ACC112 (cell line): ENCODE results near the gene FGGY.
A peak's percentile ranks its signal among the peaks of the same experiment; 100 is the strongest.
"Not testable (repeated sequence)": the region's sequence is repeated elsewhere in the genome, so short reads cannot be mapped to it uniquely, and the experiment has no call there.

Experiments
- H2AFZ ChIP-seq: fragments of 200-600 bp; sonication (generic); one replicate; pipeline ENCODE4 v1.6.0; 2017; ENCODE audit warnings: antibody characterized with exemption, low read length; ENCODE audit not compliant: unreplicated experiment
- H3K27ac ChIP-seq: fragments of 200-600 bp; sonication (generic); 2 replicates; pipeline ENCODE4 v1.5.1; 2014; ENCODE audit warnings: low read depth, mild to moderate bottlenecking, antibody characterized with exemption, low read length, moderate library complexity
- H3K27me3 ChIP-seq: fragments of 200-600 bp; sonication (generic); 2 replicates; pipeline ENCODE4 v1.6.1; 2014; ENCODE audit warnings: mild to moderate bottlenecking, antibody characterized with exemption, low read length, moderate library complexity, mixed read lengths; ENCODE audit not compliant: insufficient read depth
- H3K36me3 ChIP-seq: fragments of 200-600 bp; sonication (generic); 2 replicates; pipeline ENCODE4 v1.6.1; 2016; ENCODE audit warnings: mild to moderate bottlenecking, antibody characterized with exemption, low read length, moderate library complexity, mixed read lengths; ENCODE audit not compliant: insufficient read depth
- H3K4me1 ChIP-seq: fragments of 200-600 bp; sonication (generic); one replicate; pipeline ENCODE4 v1.6.1; 2016; ENCODE audit warnings: low read length, mixed read lengths; ENCODE audit not compliant: insufficient read depth, unreplicated experiment, control insufficient read depth
- H3K4me3 ChIP-seq: fragments of 200-600 bp; sonication (generic); 2 replicates; pipeline ENCODE4 v1.5.1; 2014; ENCODE audit warnings: mild to moderate bottlenecking, low read depth, low read length
- H3K79me2 ChIP-seq: fragments of 200-600 bp; sonication (generic); one replicate; pipeline ENCODE4 v1.6.0; 2016; ENCODE audit warnings: low read length; ENCODE audit not compliant: control insufficient read depth, unreplicated experiment, insufficient read depth

The FGGY gene

DNA sequence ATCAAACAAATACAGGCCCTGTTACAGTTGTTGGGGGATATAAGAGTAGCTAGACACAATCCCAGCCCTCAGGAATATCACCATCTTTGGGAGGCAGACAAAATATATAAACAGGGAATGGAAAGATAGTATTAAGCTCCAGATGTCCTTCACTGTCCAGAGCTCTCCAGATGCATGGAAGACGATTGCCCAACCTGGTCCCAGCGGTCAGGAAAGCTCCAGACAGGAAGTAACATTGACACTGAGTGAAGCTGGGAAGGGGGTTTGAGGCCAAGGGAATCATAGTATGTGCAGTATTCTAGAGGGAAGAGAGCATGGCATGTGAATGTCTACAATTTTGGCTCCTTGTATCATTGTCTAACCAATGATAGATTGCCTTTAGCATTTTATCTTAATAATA is 344.0 kb downstream of the FGGY start:
- Histone ChIP-seq H3K27ac (no peak overlapping the region), H2AFZ (no peak overlapping the region), H3K4me1 (peaks cover 6% of the 10 kb centered on the region), H3K4me3 (no peak overlapping the region), H3K27me3 (no peaks in the 10 kb centered on the region), H3K79me2 (no peaks in the 10 kb centered on the region), H3K36me3 (no peaks in the 10 kb centered on the region)

DNA sequence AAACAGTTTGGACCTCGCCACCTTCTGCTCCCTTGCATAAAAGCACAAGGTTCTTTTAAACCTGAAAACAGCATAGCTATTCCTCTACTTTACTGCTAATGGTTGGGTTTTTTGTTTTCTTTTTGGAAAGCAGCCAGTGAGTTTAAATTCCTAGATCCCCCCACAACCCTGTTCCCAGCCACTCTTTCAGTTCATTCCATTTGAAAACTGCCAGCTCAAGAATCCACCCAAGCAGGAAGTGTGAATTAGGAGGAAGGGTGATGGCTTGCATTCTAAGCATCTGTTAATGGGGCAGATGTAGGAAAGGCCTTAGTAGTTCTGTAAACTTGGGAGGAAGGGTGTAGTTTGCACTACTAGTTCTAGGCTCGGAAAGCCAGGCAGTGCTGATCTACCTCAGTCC is 344.9 kb downstream of the FGGY start:
- Histone ChIP-seq H3K79me2 (no peaks in the 10 kb centered on the region), H3K36me3 (no peaks in the 10 kb centered on the region; the same call in 1 of the 2 replicates), H3K27ac (no peak overlapping the region), H2AFZ (no peak overlapping the region), H3K4me3 (no peak overlapping the region), H3K27me3 (no peaks in the 10 kb centered on the region), H3K4me1 (peaks cover 6% of the 10 kb centered on the region)

DNA sequence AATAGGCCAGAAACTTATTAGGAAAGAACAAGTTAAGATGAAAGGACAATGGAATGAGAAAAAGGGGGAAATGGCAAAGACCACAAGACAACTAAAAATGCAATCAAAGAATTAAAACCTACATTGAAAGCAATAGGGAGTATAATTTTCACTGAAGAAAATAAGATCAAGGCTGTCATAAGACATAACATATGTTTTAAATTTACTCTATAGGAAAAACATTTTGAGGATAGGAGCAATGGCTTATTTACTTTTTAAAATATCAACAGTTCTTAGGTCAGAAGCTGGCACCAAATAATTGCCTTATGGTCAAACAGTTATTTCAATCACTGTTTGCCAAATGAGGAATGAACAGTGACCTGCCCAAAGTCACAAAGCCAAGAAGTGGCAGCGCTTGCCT is 346.6 kb downstream of the FGGY start:
- Histone ChIP-seq H3K27ac (no peak overlapping the region), H3K36me3 (no peaks in the 10 kb centered on the region; the same call in 1 of the 2 replicates), H3K4me1 (peaks cover under 1% of the 10 kb centered on the region), H3K79me2 (no peaks in the 10 kb centered on the region), H3K27me3 (no peaks in the 10 kb centered on the region), H3K4me3 (no peak overlapping the region), H2AFZ (no peak overlapping the region)

DNA sequence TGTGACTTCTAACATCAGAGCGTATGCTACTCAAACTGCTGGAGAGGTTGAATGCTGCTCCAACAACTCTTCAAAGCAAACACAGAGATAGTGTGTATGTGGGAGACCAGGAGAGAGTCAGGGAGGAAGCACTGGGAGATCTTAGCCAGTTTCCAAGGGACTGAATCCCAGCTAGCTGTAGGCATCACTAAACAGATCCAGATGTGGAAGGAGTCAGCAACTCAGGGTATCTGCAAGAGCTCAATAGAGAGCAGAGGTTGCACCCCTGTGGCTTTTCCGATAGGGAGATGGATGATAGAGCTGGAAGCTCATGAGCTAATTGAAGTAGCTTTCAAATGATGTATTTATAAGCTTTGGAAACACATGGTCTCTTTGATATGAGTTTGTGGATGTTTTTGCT is 349.0 kb downstream of the FGGY start:
- no peaks in the 10 kb centered on the region; the same call in 1 of the 2 replicates for H3K36me3 ChIP-seq
- H2AFZ ChIP-seq = no peak overlapping the region
- H3K4me3 ChIP-seq = no peak overlapping the region
- no peak overlapping the region for H3K27ac ChIP-seq
- no peaks in the 10 kb centered on the region for H3K27me3 ChIP-seq
- H3K4me1 ChIP-seq = no peaks in the 10 kb centered on the region
- no peaks in the 10 kb centered on the region for H3K79me2 ChIP-seq

DNA sequence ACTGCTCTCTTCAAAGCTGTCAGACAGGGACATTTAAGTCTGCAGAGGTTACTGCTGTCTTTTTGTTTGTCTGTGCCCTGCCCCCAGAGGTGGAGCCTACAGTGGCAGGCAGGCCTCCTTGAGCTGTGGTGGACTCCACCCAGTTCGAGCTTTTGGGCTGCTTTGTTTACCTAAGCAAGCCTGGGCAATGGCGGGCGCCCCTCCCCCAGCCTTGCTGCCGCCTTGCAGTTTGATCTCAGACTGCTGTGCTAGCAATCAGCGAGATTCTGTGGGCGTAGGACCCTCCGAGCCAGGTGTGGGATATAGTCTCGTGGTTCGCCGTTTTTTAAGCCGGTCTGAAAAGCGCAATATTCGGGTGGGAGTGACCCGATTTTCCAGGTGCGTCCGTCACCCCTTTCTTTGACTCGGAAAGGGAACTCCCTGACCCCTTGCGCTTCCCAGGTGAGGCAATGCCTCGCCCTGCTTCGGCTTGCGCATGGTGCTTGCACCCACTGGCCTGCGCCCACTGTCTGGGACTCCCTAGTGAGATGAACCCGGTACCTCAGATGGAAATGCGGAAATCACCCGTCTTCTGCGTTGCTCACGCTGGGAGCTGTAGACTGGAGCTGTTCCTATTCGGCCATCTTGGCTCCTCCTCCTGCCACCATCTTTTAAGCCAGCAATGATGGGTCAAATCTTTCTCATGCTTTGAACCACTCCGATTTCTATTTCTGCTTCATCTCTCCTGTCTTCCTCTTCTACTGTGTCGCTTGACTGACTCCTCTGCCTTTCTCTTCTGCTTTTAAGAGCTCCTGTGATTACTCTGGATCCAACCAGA is 356.5 kb downstream of the FGGY start:
- H3K4me1 ChIP-seq, H3K79me2 ChIP-seq, H3K27ac ChIP-seq, H3K4me3 ChIP-seq, H3K27me3 ChIP-seq, H3K36me3 ChIP-seq, H2AFZ ChIP-seq: not testable (repeated sequence)

DNA sequence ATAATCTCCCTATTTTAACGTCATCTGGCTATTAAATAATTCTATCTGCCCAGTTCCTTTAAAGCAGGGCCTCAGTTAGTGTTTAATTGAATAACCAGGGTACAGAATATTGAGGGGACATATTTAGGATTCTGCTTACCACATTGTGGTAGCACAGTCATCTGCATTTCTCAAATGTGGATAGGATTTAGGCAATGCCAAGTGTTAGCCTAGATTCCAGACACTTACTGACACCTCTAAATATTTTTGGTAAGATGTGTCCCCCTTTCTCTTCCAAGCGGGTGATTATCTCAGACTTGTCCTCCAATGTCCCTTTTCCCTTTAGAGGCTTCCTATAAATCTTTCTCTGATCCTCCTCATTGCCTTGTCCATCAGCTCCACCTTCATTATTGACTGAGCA is 357.1 kb downstream of the FGGY start:
- Histone ChIP-seq H3K79me2 (no peaks in the 10 kb centered on the region), H3K27me3 (no peaks in the 10 kb centered on the region), H3K4me1 (no peaks in the 10 kb centered on the region), H3K4me3 (no peak overlapping the region), H2AFZ (no peak overlapping the region), H3K36me3 (no peaks in the 10 kb centered on the region), H3K27ac (no peak overlapping the region)

DNA sequence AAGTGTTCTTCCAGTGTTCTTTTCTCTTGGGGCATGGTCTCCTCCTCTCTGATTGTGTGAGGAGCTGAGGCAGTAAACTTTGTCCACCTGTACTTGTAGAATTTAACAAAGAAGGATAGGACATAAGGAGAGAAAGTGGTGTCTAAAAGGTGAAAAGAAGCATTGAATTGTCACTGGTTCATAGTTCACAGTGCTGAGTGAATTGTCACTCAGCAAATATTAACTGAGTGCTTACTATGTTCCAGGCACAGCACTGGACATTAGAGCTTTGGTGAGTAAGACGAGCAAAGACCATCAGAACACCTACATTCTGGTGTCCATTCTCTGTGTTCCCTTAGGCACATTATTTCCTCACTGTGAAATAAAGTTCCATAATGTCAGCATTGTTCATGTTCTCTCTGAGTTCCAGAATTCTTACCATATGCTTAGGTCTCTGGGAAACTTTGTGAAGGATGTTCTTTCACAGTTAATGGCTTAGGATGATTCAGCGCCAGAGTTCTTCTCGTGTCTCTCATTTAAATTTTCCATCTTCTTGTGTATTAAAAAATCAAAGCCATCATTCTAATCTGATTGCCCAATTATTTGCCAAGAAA is 361.1 kb downstream of the FGGY start:
- Histone ChIP-seq H3K27ac (no peak overlapping the region), H3K36me3 (no peaks in the 10 kb centered on the region), H3K4me1 (no peaks in the 10 kb centered on the region), H3K4me3 (no peak overlapping the region), H3K27me3 (no peaks in the 10 kb centered on the region), H3K79me2 (no peaks in the 10 kb centered on the region), H2AFZ (no peak overlapping the region)

DNA sequence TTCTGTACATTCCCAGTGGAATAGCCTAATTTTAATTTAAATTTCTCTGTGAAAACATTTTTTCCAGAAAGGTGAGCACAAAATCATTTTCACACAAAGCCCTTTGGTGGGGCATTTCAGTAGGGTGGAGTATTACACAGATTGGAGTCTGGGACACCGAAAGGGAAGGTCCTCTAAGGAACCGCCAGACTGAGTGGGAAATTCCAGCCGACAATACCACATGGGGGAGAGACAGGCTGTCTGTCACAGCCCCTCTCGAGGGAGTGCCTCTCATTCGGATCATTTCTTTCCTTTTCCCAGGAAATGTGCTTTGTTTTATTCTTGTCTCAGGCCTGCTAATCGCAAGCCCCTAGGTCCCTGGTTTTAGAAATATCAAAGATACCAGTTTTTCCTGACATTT is 367.3 kb downstream of the FGGY start:
- H2AFZ ChIP-seq = no peak overlapping the region
- no peak overlapping the region for H3K27ac ChIP-seq
- H3K4me1 ChIP-seq = no peaks in the 10 kb centered on the region
- H3K27me3 ChIP-seq = no peaks in the 10 kb centered on the region
- H3K36me3 ChIP-seq = no peaks in the 10 kb centered on the region
- H3K4me3 ChIP-seq = no peak overlapping the region
- H3K79me2 ChIP-seq = no peaks in the 10 kb centered on the region

DNA sequence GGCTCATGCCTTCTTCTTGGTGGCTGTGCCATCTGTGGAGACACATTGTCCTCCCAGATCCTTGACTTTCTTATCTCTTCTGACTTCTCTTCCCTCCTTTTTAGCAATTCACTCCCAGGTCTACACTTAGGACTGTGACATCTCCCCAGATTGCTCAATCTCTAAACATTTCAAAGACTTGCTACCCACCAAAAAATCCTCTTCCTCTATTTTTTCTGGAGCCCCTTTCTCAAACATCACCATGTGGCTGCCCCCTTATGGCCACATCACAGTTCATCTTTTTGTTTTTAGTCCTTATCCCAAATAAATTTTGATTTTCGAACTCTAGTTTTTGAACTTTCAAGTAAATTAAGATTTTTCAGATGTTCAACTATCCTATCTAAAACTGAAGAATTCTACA is 369.2 kb downstream of the FGGY start:
- no peaks in the 10 kb centered on the region for H3K79me2 ChIP-seq
- H3K4me3 ChIP-seq = no peak overlapping the region
- no peak overlapping the region for H2AFZ ChIP-seq
- H3K27ac ChIP-seq = no peak overlapping the region
- peaks cover 15% of the 10 kb centered on the region for H3K4me1 ChIP-seq
- no peaks in the 10 kb centered on the region for H3K27me3 ChIP-seq
- H3K36me3 ChIP-seq = no peaks in the 10 kb centered on the region

DNA sequence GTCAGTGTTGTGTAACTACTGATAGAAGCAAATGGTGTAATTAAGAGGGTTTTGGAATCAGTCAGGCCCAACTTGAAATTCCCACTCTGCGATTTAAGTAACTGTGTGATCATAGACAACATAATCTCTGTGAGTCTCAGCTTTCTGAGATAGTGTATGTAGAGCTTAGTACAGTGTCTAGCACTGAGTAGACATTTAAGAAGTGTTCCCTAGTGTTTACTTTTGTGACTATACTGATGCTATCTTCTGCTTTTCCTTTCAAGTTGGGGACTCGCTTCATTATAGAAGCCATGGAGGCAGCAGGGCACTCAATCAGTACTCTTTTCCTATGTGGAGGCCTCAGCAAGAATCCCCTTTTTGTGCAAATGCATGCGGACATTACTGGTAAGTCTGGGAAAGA is 370.1 kb downstream of the FGGY start:
- Histone ChIP-seq H3K4me1 (peaks cover 15% of the 10 kb centered on the region), H3K27ac (no peak overlapping the region), H3K36me3 (0 out of 2 replicates have a peak, but pooled peaks cover under 1% of the 10 kb centered on the region), H2AFZ (no peak overlapping the region), H3K79me2 (no peaks in the 10 kb centered on the region), H3K4me3 (no peak overlapping the region), H3K27me3 (no peaks in the 10 kb centered on the region)

DNA sequence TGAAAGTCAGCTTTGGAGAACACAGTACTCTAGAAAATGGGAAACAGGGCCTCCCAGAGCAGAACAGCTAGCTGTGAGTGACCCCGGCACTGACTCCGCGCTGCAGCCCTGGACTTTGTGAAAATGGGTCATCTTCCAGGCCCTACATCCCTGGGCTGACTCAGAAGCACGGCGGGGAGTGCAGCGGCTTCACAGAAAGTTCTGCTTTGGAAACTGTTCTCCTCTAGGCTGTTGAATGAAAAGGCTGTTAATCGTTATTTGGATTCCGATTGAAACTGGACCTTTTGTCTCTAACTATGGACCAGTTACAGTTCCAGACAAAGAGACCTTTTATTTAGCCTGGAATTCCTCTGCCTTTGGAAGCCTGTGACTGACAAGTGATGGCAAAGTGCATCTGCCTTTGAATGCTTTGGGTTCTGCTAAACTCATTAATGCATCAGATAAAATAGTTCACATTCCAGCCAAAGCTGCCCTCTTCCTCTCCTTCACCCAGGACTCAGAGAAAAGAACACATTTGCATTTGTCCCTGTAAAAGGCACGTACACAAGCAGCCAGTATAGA is 372.9 kb downstream of the FGGY start:
- H3K4me1 ChIP-seq = peaks cover 19% of the 10 kb centered on the region
- H3K79me2 ChIP-seq = no peaks in the 10 kb centered on the region
- H3K36me3 ChIP-seq = peaks cover 10% of the 10 kb centered on the region; the same call in 1 of the 2 replicates
- H3K27ac ChIP-seq = 0 out of 2 replicates have a peak overlapping the region, but pooled peaks have one; percentile 0
- no peaks in the 10 kb centered on the region for H3K27me3 ChIP-seq
- no peak overlapping the region for H3K4me3 ChIP-seq
- H2AFZ ChIP-seq = peak overlapping the region; percentile 92
